GM12873 (cell line): ENCODE measurements around the gene MRPS26.

Source experiments
- CTCF ChIP-seq: IDR thresholded peaks from 2 replicates; pipeline ENCODE4 v1.5.1; 2012; ENCODE audit warnings: low read depth, mild to moderate bottlenecking, moderate library complexity, low read length, control low read depth; ENCODE audit not compliant: insufficient read depth; ENCODE audit errors: missing control alignments

MRPS26 gene

GRCh38 chr20:3045042-3045815, 623 bp upstream of the MRPS26 start:
- no peak for TF ChIP-seq CTCF

GRCh38 chr20:3046677-3047462, 1.0 kb downstream of the MRPS26 start:
- TF ChIP-seq CTCF: no peak

GRCh38 chr20:3047486-3048419, 1.9 kb downstream of the MRPS26 start:
- no peak for TF ChIP-seq CTCF

- TF ChIP-seq CTCF: peak; percentile 5
Measured at GRCh38 chr20:3051385-3052019, 5.7 kb downstream of the MRPS26 start.

GRCh38 chr20:3059489-3059888, 13.6 kb downstream of the MRPS26 start:
- TF ChIP-seq CTCF: no peak

GRCh38 chr20:3067139-3068014, 21.5 kb downstream of the MRPS26 start:
- TF ChIP-seq CTCF: no peak
